Activated T-cell treated with anti-CD3 and anti-CD28 coated beads, Interleukin-2, amount 50 U/mL, for 72 hours (primary cell): Measurements from ENCODE around the gene ZFP64. TPM values are rescaled to one million over a fixed set of nuclear protein-coding genes. Genes with fewer than 3 reads are reported as not detected.
"Not testable (repeated sequence)": the region's sequence is repeated elsewhere in the genome, so short reads cannot be mapped to it uniquely, and the experiment has no call there.

Experiments
- ATAC-seq, 2 donors: fragments of 150-1000 bp; cut with Tn5 transposase; replicated peaks in 1 of 2; 2 replicates each; pipeline ENCODE4 v1.10.0; 2021; ENCODE audit warnings: moderate library complexity in 2 of 2, mild to moderate bottlenecking in 1 of 2
- DNase-seq, 2 donors: peaks; one replicate each; pipeline ENCODE4 v3.0.0; 2021 to 2022; ENCODE audit warnings: mixed read lengths in 1 of 2
- H3K27ac Mint-ChIP-seq: one replicate; pipeline ENCODE4 v1.8.0; 2022; ENCODE audit warnings: mild to moderate bottlenecking, moderate library complexity, mixed read lengths
- H3K27me3 Mint-ChIP-seq: one replicate; pipeline ENCODE4 v1.8.0; 2022; ENCODE audit warnings: low read depth, mixed read lengths
- H3K36me3 Mint-ChIP-seq, 2 donors: one replicate each; pipeline ENCODE4 v1.8.0; 2022; ENCODE audit warnings: mixed read lengths in 2 of 2, mild to moderate bottlenecking in 1 of 2; ENCODE audit not compliant: insufficient read depth in 2 of 2
- H3K4me1 Mint-ChIP-seq: one replicate; pipeline ENCODE4 v1.8.0; 2022; ENCODE audit warnings: low read depth, mixed read lengths
- H3K4me3 Mint-ChIP-seq, 2 donors: one replicate each; pipeline ENCODE4 v1.8.0; 2022; ENCODE audit warnings: mild to moderate bottlenecking in 2 of 2, mixed read lengths in 2 of 2, moderate library complexity in 2 of 2
- H3K9me3 Mint-ChIP-seq, 2 donors: one replicate each; pipeline ENCODE4 v1.8.0; 2022; ENCODE audit warnings: mixed read lengths in 2 of 2
- total RNA-seq, 2 donors: library from RNA; stranded (reverse); gene quantifications; one replicate each; pipeline ENCODE4 v1.2.3, GENCODE V29; 2022

ZFP64 gene
- 10 to 100 TPM; 11.6 to 12.4 TPM for total RNA-seq

DNA sequence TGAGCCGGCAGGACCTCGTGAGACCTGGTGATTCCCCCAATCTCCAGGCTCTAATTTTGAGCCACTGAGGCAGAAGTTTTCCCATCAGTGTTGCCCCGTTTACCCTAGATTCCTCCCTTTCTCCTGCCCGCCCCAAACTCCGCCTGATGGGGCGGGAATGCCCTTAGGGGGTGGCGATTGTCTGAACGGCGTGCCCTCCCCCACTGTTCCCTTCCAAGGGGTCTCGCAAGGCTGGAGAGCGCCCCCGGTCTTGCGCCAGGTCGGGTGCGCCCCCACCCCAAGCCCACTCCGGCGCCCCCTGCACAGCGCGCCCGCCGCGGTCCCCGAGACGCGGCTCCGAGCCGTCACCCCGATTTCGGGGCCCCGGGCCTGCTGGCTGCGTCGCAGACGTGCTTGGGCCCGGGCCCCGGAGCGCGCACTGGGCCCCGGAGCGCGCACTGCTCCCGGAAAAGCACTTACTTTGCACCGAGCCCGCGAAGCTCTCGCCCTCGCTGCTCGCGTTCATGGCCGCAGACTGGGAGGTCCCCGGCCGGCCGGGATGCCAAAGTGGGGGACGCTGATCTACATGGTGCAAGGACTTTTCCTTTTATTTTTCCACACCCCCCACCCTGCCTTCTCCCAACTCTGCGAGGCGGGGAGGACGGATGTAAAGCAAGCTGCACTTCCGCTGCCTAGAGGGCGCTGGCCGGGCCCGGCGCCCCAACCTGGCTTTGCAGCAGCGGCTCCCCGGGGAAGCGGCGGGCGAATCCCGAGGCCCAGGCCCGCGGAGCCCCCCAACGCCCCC, at the start of gene ZFP64:
Gene ZFP64, minus strand, starts transcription at position 648 of the 784 bp plus-strand sequence. Its CDS starts 143 bp downstream, at position 505.
- H3K9me3 Mint-ChIP-seq: no peaks in the 10 kb centered on the region
- DNase-seq (peak; percentile 73 to 76), ATAC-seq (peak; percentile 85)
- H3K27ac Mint-ChIP-seq: peak within 1 kb of the TSS; percentile 95
- peak within 1 kb of the TSS; percentile 92 to 97 for H3K4me3 Mint-ChIP-seq
- H3K4me1 Mint-ChIP-seq: peaks cover 18% of the 10 kb centered on the region
- H3K27me3 Mint-ChIP-seq: no peaks in the 10 kb centered on the region
- H3K36me3 Mint-ChIP-seq: no peaks in the 10 kb centered on the region

- H3K27ac Mint-ChIP-seq: no peak overlapping the region
- no peaks in the 10 kb centered on the region for H3K9me3 Mint-ChIP-seq
- DNase-seq (no peak), ATAC-seq (no peak)
- H3K36me3 Mint-ChIP-seq: no peaks in the 10 kb centered on the region
- no peak overlapping the region for H3K4me3 Mint-ChIP-seq
- no peaks in the 10 kb centered on the region for H3K27me3 Mint-ChIP-seq
- H3K4me1 Mint-ChIP-seq: no peaks in the 10 kb centered on the region
Measured at GRCh38 chr20:52240802-52241201, 49.2 kb upstream of the ZFP64 start.

- Mint-ChIP-seq H3K4me1 (no peaks in the 10 kb centered on the region), H3K27ac (no peak overlapping the region), H3K9me3 (no peaks in the 10 kb centered on the region), H3K36me3 (no peaks in the 10 kb centered on the region), H3K4me3 (no peak overlapping the region), H3K27me3 (no peaks in the 10 kb centered on the region)
- DNase-seq (no peak), ATAC-seq (no peak)
Measured at GRCh38 chr20:52239102-52239501, 47.5 kb upstream of the ZFP64 start.

GRCh38 chr20:52236292-52236691, 44.7 kb upstream of the ZFP64 start:
- Mint-ChIP-seq H3K27ac (no peak overlapping the region), H3K27me3 (no peaks in the 10 kb centered on the region), H3K9me3 (no peaks in the 10 kb centered on the region), H3K4me1 (no peaks in the 10 kb centered on the region), H3K4me3 (no peak overlapping the region), H3K36me3 (no peaks in the 10 kb centered on the region)
- DNase-seq (no peak), ATAC-seq (no peak)

- no peak for ATAC-seq
- Mint-ChIP-seq H3K27me3 (no peaks in the 10 kb centered on the region), H3K36me3 (no peaks in the 10 kb centered on the region), H3K27ac (no peak overlapping the region), H3K4me1 (no peaks in the 10 kb centered on the region), H3K4me3 (no peak overlapping the region), H3K9me3 (no peaks in the 10 kb centered on the region)
- DNase-seq: no peak
Measured at GRCh38 chr20:52235129-52235528, 43.5 kb upstream of the ZFP64 start.

DNA sequence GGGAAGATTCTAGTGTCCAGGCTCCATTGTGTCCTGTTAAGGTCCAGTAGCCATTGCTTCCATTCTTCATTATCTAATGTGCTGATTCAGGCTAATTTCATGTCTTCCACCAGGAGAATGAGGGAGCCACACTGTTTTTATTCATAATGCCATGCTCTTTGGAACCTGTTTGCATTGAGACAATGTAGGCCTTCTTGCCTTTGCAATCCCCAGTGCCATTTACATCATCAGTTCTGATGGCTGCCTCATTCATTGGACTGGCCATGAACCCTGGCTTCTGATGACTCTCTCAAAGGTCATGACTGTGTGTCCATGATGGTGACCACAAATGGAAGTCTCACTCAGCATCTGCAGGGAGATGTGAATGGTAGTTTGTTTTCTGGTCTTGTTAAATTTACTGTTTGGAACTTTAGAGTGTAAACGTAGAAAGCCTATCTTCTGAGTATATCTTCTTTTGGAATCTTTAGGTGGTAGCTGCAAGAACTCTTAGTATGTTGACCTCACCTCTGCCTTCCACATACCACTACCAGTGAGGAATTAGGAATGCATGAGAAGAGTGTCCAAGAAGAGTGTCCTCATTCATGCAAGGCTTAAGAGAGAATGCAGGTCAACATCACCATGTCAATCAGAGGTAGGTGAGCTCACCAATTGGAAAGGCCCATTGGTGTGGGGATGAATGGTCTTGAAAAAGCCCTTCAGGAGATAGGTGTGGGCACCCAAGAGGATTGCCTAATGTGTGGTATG, 42.9 kb upstream of the ZFP64 start:
- no peaks in the 10 kb centered on the region for H3K9me3 Mint-ChIP-seq
- ATAC-seq (no peak), DNase-seq (no peak)
- no peak overlapping the region for H3K4me3 Mint-ChIP-seq
- H3K27me3 Mint-ChIP-seq: no peaks in the 10 kb centered on the region
- H3K4me1 Mint-ChIP-seq: no peaks in the 10 kb centered on the region
- no peaks in the 10 kb centered on the region for H3K36me3 Mint-ChIP-seq
- H3K27ac Mint-ChIP-seq: no peak overlapping the region

DNA sequence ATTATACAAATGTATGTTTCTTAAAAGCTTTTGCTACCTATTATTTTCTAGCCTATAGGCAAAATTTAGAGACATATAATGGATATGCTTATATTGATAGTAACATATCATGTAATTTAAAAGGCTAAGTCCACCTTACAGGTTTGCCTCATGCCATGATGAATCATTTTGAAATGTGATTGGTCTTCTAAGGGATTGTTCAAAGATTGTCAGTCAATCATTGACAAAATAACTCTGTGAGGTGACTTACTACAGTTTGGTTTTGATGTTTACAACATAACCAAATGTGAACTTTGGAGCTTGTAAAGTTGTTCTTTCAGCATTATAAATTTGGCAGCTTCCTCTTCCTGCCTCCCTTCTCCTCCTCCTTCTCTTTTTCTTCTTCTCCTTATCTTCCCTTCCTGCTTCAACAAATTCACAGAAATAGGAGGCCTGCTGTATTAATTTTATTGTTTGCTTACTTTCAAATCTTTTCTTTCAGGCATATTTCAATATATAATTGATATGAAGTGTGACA, 39.7 kb upstream of the ZFP64 start:
- H3K27ac Mint-ChIP-seq: peak overlapping the region; percentile 76
- ATAC-seq: no peak
- H3K4me1 Mint-ChIP-seq: no peaks in the 10 kb centered on the region
- DNase-seq: no peak
- H3K9me3 Mint-ChIP-seq: no peaks in the 10 kb centered on the region
- no peaks in the 10 kb centered on the region for H3K36me3 Mint-ChIP-seq
- peaks cover 11% of the 10 kb centered on the region for H3K27me3 Mint-ChIP-seq
- no peak overlapping the region for H3K4me3 Mint-ChIP-seq

- H3K4me3 Mint-ChIP-seq: no peak overlapping the region
- H3K4me1 Mint-ChIP-seq: no peaks in the 10 kb centered on the region
- H3K27me3 Mint-ChIP-seq: peaks cover 11% of the 10 kb centered on the region
- H3K36me3 Mint-ChIP-seq: no peaks in the 10 kb centered on the region
- no peak for ATAC-seq
- H3K27ac Mint-ChIP-seq: no peak overlapping the region
- DNase-seq: no peak
- H3K9me3 Mint-ChIP-seq: no peaks in the 10 kb centered on the region
Measured at GRCh38 chr20:52230409-52230808, 38.8 kb upstream of the ZFP64 start.

GRCh38 chr20:52229346-52229745, 37.8 kb upstream of the ZFP64 start:
- H3K27ac Mint-ChIP-seq, H3K36me3 Mint-ChIP-seq, H3K4me3 Mint-ChIP-seq, DNase-seq, H3K4me1 Mint-ChIP-seq, ATAC-seq, H3K9me3 Mint-ChIP-seq: not testable (repeated sequence)
- H3K27me3 Mint-ChIP-seq: peaks cover 11% of the 10 kb centered on the region

- ATAC-seq: no peak
- Mint-ChIP-seq H3K36me3 (peaks cover 4 to 5% of the 10 kb centered on the region in 2 donors), H3K27ac (no peak overlapping the region), H3K9me3 (peaks cover 4% of the 10 kb centered on the region in 2 donors), H3K27me3 (peaks cover 11% of the 10 kb centered on the region), H3K4me3 (no peak overlapping the region), H3K4me1 (no peaks in the 10 kb centered on the region)
- no peak for DNase-seq
Measured at GRCh38 chr20:52226370-52226769, 34.8 kb upstream of the ZFP64 start.

DNA sequence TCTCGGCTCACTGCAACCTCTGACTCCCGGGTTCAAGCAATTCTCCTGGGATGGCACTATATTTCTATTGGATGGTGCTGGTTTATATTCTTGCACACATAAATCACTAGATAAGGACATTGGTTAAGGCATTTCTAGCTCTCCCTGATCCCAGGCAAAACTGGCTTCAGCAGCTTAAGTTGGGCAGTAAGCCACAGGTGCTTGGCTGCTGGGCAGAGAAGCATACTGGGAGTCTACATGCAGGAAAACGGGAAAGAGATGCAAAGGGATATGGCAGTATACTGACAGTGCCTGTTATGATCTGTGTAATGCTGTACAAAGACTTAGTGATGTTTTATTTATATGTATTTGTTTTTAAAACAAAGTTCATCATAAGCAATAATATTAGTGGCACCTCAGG, 33.3 kb upstream of the ZFP64 start:
- Mint-ChIP-seq H3K9me3 (peaks cover 4% of the 10 kb centered on the region in 2 donors), H3K36me3 (peaks cover 4 to 5% of the 10 kb centered on the region in 2 donors), H3K4me1 (no peaks in the 10 kb centered on the region), H3K27me3 (peaks cover 11% of the 10 kb centered on the region), H3K4me3 (no peak overlapping the region), H3K27ac (no peak overlapping the region)
- ATAC-seq: no peak
- no peak for DNase-seq

DNA sequence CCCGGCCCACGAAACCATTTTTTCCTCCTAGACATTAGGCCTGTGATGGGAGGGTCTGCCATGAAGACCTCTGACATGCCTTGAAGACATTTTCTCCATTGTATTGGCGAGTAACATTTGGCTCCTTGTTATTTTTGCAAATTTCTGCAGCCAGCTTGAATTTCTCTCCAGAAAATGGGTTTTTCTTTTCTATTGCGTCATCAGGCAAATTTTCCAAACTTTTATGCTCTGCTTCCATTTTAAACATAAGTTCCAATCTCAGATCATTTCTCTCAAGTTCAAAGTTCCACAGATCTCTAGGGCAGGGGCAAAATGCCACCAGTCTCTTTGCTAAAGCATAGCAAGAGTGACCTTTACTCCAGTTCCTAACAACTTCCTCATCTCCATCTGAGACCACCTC, 29.8 kb upstream of the ZFP64 start:
- not testable (repeated sequence) for DNase-seq, ATAC-seq, H3K4me1 Mint-ChIP-seq, H3K36me3 Mint-ChIP-seq, H3K4me3 Mint-ChIP-seq, H3K9me3 Mint-ChIP-seq, H3K27ac Mint-ChIP-seq
- peaks cover 18% of the 10 kb centered on the region for H3K27me3 Mint-ChIP-seq

DNA sequence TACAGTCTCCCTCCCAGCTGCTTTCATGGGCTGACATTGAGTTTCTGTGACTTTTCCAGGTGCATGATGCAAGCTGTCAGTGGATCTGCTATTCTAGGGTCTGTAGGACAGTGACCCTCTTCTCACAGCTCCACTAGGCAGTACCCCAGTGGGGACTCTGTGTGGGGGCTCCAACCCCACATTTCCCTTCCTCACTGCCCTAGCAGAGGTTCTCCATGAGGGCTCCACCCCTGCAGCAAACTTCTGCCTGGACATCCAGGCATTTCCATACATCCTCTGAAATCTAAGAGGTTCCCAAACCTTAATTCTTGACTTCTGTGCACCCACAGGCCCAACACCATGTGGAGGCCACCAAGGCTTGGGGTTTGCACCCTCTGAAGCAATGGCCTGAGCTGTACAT, 29.3 kb upstream of the ZFP64 start:
- not testable (repeated sequence) for H3K27ac Mint-ChIP-seq, H3K4me1 Mint-ChIP-seq, H3K4me3 Mint-ChIP-seq, H3K36me3 Mint-ChIP-seq, H3K9me3 Mint-ChIP-seq, ATAC-seq, DNase-seq
- peaks cover 18% of the 10 kb centered on the region for H3K27me3 Mint-ChIP-seq
